Heart right ventricle (tissue), 16 donors: Measurements from ENCODE around the gene FGR. TPM values are rescaled to one million over a fixed set of nuclear protein-coding genes. Genes with fewer than 3 reads are reported as not detected.

ENCODE experiments used
- ATAC-seq, 8 donors: fragments of 200-7000 bp; cut with Tn5 transposase; one replicate each; pipeline ENCODE4 v1.9.1; 2020; ENCODE audit warnings: mild to moderate bottlenecking in 8 of 8, moderate library complexity in 8 of 8, moderate number of reproducible peaks in 1 of 8
- DNase-seq, 2 donors: peaks; one replicate each; pipeline ENCODE4 v3.0.0-alpha.2; 2020
- H3K27ac ChIP-seq, 10 donors: fragments of 200-600 bp; sonication (generic) in 2 of 10; one replicate each; pipeline versions ENCODE4 v1.5.0 to v1.8.0; 2020 to 2022; ENCODE audit warnings: mild to moderate bottlenecking in 3 of 10
- H3K27me3 ChIP-seq, 7 donors: fragments of 200-600 bp; one replicate each; pipeline ENCODE4 v1.8.0; 2021 to 2022; ENCODE audit warnings: mild to moderate bottlenecking in 2 of 7
- H3K36me3 ChIP-seq, 9 donors: fragments of 200-600 bp; sonication (generic) in 1 of 9; one replicate each; pipeline versions ENCODE4 v1.5.0 to v1.8.0; 2020 to 2022; ENCODE audit warnings: mild to moderate bottlenecking in 2 of 9
- H3K4me1 ChIP-seq, 9 donors: fragments of 200-600 bp; sonication (generic) in 1 of 9; one replicate each; pipeline versions ENCODE4 v1.5.0 to v1.8.0; 2020 to 2022; ENCODE audit warnings: mild to moderate bottlenecking in 4 of 9
- H3K4me3 ChIP-seq, 10 donors: fragments of 200-600 bp; sonication (generic) in 2 of 10; one replicate each; pipeline versions ENCODE4 v1.5.0 to v1.8.0; 2020 to 2022; ENCODE audit warnings: mild to moderate bottlenecking in 7 of 10, moderate library complexity in 2 of 10
- H3K9me3 ChIP-seq, 11 donors: fragments of 200-600 bp in 10 of 11; sonication (generic) in 2 of 11; one replicate each; pipeline versions ENCODE4 v1.5.0 to v1.8.0; 2013 to 2022; ENCODE audit warnings: mild to moderate bottlenecking in 2 of 11, control low read depth in 1 of 11, moderate library complexity in 1 of 11
- CTCF ChIP-seq, 9 donors: fragments of 200-600 bp; sonication (generic) in 2 of 9; IDR thresholded peaks; one replicate each; pipeline versions ENCODE4 v1.5.0 to v1.8.0; 2021 to 2022; ENCODE audit warnings: antibody characterized with exemption in 9 of 9, mild to moderate bottlenecking in 5 of 9, moderate library complexity in 1 of 9
- WGBS, 2 donors: extraction: QIAGEN DNeasy Blood & Tissue Kit; methylation state at CpG; one replicate each; pipeline ENCODE4 v1.1.7; 2013; ENCODE audit warnings: inconsistent platforms in 1 of 2; 5-methylcytosine and 5-hydroxymethylcytosine counted together
- intact Hi-C, 10 donors: fragments of 100-400 bp; cut with DNase I; formaldehyde crosslinking; loops; one replicate each; pipeline versions ENCODE4 v1.11.1 to v1.14.2; 2022
- polyA plus RNA-seq, 2 donors: library from polyadenylated mRNA; stranded (reverse); fragments of 200-250 nt; gene quantifications; one replicate each; pipeline ENCODE4 v1.2.3, GENCODE V29; 2013
- total RNA-seq, 10 donors: library from RNA; stranded (reverse); fragmentation: NEBNext Ultra II Directional in 3 of 10; extraction: Animal tissue kit (Norgen Biotek cat#: 25700) in 3 of 10; gene quantifications; one replicate each; pipeline versions ENCODE4 v1.2.1 to v1.2.4, GENCODE V29; 2021 to 2023
- donor health status: Arrhythmogenic right ventricular cardiomyopathy.
- donor health status: ischemic (EF 13 %, LVEDD 7.1; RV severe dilation, severe dysfunction).
- donor health status: healthy with polysubstance abuse.
- donor health status: DM: no; HTN: yes; CAD: no.
- donor health status: DM: no; HTN: no; CAD: no.
- donor health status: ischemic (EF 25% LVEDD 6.9; RV normal size, moderate dysfunction).
- donor health status: ischemic (EF 25% LVEDD 5.7; RV mildly dilated, moderate dysfunction).
- donor health status: healthy.
- donor health status: DM: yes; HTN: yes; CAD: no.
- donor health status: Ischemic cardiomyopathy.
- donor health status: ischemic (EF 35%, LVEDD 5.7; RV mildly dilated, moderate dysfunction).
- donor health status: nonischemic (EF 11% LVEDD 7.7; RV severe dilation, severe dysfunction).
- donor health status: DM: yes; HTN: yes; CAD: no.
- donor health status: PGD.
- donor health status: ischemic (EF 29% LVEDD 5.4; RV normal size, mild dysfunction).
- donor health status: nonischemic (EF 23%, LVEDD 6.1; RV moderate dilation, normal function).

FGR gene
- total and polyA plus RNA-seq, 12 donors = 1.4 to 11.0 (median 3.2) TPM

GRCh38 chr1:27659497-27660299, 24.7 kb upstream of the FGR start:
- no peak for TF ChIP-seq CTCF (IDR thresholded peaks at IDR 0.05)

GRCh38 chr1:27658951-27659496, 24.0 kb upstream of the FGR start:
- 48 to 51% methylated on average over 7 of the region's 7 CpGs for WGBS, 2 donors
- no peaks in the 10 kb centered on the region for H3K27me3 ChIP-seq
- DNase-seq = no peak
- H3K4me1 ChIP-seq = peaks cover 18 to 70% (median 55%) of the 10 kb centered on the region in 9 donors
- peak overlapping the region in 8 of 10 donors; percentile 55 to 71 (median 60) for H3K4me3 ChIP-seq
- H3K36me3 ChIP-seq = no peaks in the 10 kb centered on the region
- intact Hi-C loops = no loop called here
- H3K9me3 ChIP-seq = no peaks in the 10 kb centered on the region
- ATAC-seq = peak in 3 of 8 donors; percentile 6 to 16 (median 13)
- no peak for TF ChIP-seq CTCF (IDR thresholded peaks at IDR 0.05)
- peak overlapping the region; percentile 93 to 98 (median 97) for H3K27ac ChIP-seq

More at GRCh38 chr1:27659497-27660299, 24.7 kb upstream of the FGR start:
- peaks cover 18 to 74% (median 58%) of the 10 kb centered on the region in 9 donors for H3K4me1 ChIP-seq
- peak overlapping the region; percentile 11 to 71 (median 58) for H3K4me3 ChIP-seq
- H3K9me3 ChIP-seq = no peaks in the 10 kb centered on the region
- ATAC-seq = peak; percentile 84 to 91 (median 86)
- intact Hi-C loops = loop anchor here in 9 of 10 donors (1.0 to 10.0 kb wide), 9 partner anchors 28 to 357 kb away; partner anchors contain the start of gene GPR3 (in 1 of the 9)
- H3K27ac ChIP-seq = peak overlapping the region; percentile 93 to 98 (median 97)
- H3K36me3 ChIP-seq = peaks cover 0 to under 1% (median 0%) of the 10 kb centered on the region in 9 donors
- WGBS, 2 donors = 5 to 7% methylated on average over 75 to 78 of the region's 78 CpGs
- no peaks in the 10 kb centered on the region for H3K27me3 ChIP-seq
- peak; percentile 93 to 95 for DNase-seq

GRCh38 chr1:27656157-27656893, 21.3 kb upstream of the FGR start:
- peak in 7 of 8 donors; percentile 25 to 57 (median 45) for ATAC-seq

More at GRCh38 chr1:27656157-27656893, 21.3 kb upstream of the FGR start:
- intact Hi-C loops = no loop called here
- 74 to 83% methylated on average over 7 of the region's 7 CpGs for WGBS, 2 donors
- no peak for TF ChIP-seq CTCF (IDR thresholded peaks at IDR 0.05)
- Histone ChIP-seq H3K4me1 (peaks cover 16 to 60% (median 43%) of the 10 kb centered on the region in 9 donors), H3K9me3 (no peaks in the 10 kb centered on the region), H3K4me3 (no peak overlapping the region), H3K27me3 (no peaks in the 10 kb centered on the region), H3K27ac (peak overlapping the region; percentile 19 to 89 (median 80)), H3K36me3 (no peaks in the 10 kb centered on the region)
- DNase-seq = peak; percentile 63 to 71
